GM21576 (cell line): Measurements from ENCODE around the gene CTBP2.
"Not testable (repeated sequence)": the region's sequence is repeated elsewhere in the genome, so short reads cannot be mapped to it uniquely, and the experiment has no call there.

ENCODE experiments used
- ATAC-seq: cut with Tn5 transposase; IDR thresholded peaks from one replicate; pipeline ENCODE4 v1.9.1; 2021; ENCODE audit warnings: mild to moderate bottlenecking, moderate library complexity; ENCODE audit not compliant: unreplicated experiment

The CTBP2 gene

GRCh38 chr10:125160856-125161706, 718 bp upstream of the CTBP2 start:
- peak; percentile 46 for ATAC-seq

- no peak for ATAC-seq
These were observed 854 bp downstream of the CTBP2 start for GRCh38 chr10:125159486-125159931.

- no peak for ATAC-seq
These were observed 1.5 kb downstream of the CTBP2 start for GRCh38 chr10:125158601-125159485.

- no peak for ATAC-seq
These were observed 2.1 kb downstream of the CTBP2 start for GRCh38 chr10:125158275-125158600.

- ATAC-seq = no peak
These were observed 2.9 kb downstream of the CTBP2 start for GRCh38 chr10:125157505-125157904.

- no peak for ATAC-seq
These were observed 3.5 kb downstream of the CTBP2 start for GRCh38 chr10:125156739-125157480.

GRCh38 chr10:125156196-125156595, 4.2 kb downstream of the CTBP2 start:
- no peak for ATAC-seq

GRCh38 chr10:125155101-125155500, 5.3 kb downstream of the CTBP2 start:
- no peak for ATAC-seq

- ATAC-seq = no peak
These were observed 5.8 kb downstream of the CTBP2 start for GRCh38 chr10:125154529-125154928.

GRCh38 chr10:125153703-125154490, 6.5 kb downstream of the CTBP2 start:
- no peak for ATAC-seq

- no peak for ATAC-seq
These were observed 7.7 kb downstream of the CTBP2 start for GRCh38 chr10:125152450-125153368.

GRCh38 chr10:125151553-125152449, 8.6 kb downstream of the CTBP2 start:
- no peak for ATAC-seq

- no peak for ATAC-seq
These were observed 9.2 kb downstream of the CTBP2 start for GRCh38 chr10:125151170-125151552.

- ATAC-seq = not testable (repeated sequence)
These were observed 9.8 kb downstream of the CTBP2 start for GRCh38 chr10:125150376-125151083.

GRCh38 chr10:125149680-125150047, 10.7 kb downstream of the CTBP2 start:
- no peak for ATAC-seq

- ATAC-seq = no peak
These were observed 11.2 kb downstream of the CTBP2 start for GRCh38 chr10:125149036-125149679.

- no peak for ATAC-seq
These were observed 11.8 kb downstream of the CTBP2 start for GRCh38 chr10:125148528-125148927.
